ENCODE data around the gene SLC22A17. TPM values are rescaled to one million over a fixed set of nuclear protein-coding genes. Genes with fewer than 3 reads are reported as not detected.

SLC22A17 gene
- total and polyA plus RNA-seq, 10 of the 15 experiments (the other 5 are each of a cell fraction or from before 2014, with no cell fraction given) = not detected

DNA sequence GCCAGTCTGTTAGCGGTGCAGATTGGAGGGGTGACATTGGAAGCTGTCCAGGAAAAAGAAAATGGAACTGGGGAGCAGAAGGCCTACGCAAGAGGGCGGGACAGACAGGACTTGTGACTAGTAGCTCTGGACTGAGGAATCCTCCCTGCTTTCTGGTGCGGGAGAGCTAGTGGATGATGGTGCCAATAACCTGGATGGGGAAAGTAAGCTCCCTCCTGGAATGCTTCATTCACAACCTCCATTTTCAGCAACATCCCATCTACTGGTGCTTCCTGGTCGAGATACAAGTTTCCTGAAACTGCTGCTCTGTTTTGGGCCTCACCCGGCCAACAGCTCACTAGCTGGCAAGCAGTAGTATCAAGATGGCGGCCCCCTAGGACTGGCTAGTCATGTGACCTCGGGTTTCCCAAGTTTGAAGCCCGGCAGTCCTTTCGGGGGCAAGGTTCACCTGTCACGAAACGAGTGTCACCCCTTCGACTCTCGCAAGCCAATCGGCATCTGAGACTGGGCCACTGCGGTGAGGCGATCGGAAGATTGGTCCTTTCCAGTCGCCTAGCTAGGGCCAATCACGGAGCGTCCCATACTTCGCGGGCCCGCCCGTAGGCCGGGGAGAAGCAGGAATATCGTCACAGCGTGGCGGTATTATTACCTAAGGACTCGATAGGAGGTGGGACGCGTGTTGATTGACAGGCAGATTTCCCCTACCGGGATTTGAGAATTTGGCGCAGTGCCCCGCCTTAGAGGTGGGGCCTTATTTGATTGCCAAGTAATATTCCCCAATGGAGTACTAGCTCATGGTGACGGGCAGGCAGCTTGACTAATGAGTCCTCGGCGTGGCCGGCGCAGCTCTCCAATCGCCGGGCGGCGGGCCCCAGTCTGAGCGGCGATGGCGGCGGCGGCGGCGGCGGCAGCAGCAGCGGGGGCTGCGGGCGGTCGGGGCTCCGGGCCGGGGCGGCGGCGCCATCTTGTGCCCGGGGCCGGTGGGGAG lies 31.8 kb downstream of the SLC22A17 start, which contains the start of gene PABPN1 (continued):
- no peak for TF ChIP-seq ETV6 (conservative IDR thresholded peaks at IDR 0.05 in 1 of 2, IDR thresholded peaks at IDR 0.05 in 1 of 2; ENCODE audit: borderline replicate concordance in 1 of 2, low read depth in 1 of 2)
- TF ChIP-seq BACH1 (IDR thresholded peaks at IDR 0.05; ENCODE audit: borderline replicate concordance) = peak; percentile 99
- peak; percentile 84 for TF ChIP-seq POLR2AphosphoS2 (IDR thresholded peaks at IDR 0.05; ENCODE audit: low read depth, low read length)
- no peak for TF ChIP-seq EZH2 (IDR thresholded peaks at IDR 0.05; ENCODE audit: borderline replicate concordance, control insufficient read depth, low read depth, low read length)
- TF ChIP-seq MXI1 (IDR thresholded peaks at IDR 0.05; ENCODE audit: low read depth, low read length) = peak; percentile 87
- TF ChIP-seq, protein P1, sequence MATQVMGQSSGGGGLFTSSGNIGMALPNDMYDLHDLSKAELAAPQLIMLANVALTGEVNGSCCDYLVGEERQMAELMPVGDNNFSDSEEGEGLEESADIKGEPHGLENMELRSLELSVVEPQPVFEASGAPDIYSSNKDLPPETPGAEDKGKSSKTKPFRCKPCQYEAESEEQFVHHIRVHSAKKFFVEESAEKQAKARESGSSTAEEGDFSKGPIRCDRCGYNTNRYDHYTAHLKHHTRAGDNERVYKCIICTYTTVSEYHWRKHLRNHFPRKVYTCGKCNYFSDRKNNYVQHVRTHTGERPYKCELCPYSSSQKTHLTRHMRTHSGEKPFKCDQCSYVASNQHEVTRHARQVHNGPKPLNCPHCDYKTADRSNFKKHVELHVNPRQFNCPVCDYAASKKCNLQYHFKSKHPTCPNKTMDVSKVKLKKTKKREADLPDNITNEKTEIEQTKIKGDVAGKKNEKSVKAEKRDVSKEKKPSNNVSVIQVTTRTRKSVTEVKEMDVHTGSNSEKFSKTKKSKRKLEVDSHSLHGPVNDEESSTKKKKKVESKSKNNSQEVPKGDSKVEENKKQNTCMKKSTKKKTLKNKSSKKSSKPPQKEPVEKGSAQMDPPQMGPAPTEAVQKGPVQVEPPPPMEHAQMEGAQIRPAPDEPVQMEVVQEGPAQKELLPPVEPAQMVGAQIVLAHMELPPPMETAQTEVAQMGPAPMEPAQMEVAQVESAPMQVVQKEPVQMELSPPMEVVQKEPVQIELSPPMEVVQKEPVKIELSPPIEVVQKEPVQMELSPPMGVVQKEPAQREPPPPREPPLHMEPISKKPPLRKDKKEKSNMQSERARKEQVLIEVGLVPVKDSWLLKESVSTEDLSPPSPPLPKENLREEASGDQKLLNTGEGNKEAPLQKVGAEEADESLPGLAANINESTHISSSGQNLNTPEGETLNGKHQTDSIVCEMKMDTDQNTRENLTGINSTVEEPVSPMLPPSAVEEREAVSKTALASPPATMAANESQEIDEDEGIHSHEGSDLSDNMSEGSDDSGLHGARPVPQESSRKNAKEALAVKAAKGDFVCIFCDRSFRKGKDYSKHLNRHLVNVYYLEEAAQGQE (IDR thresholded peaks at IDR 0.05; ENCODE audit: low read depth, low read length) = no peak
- TF ChIP-seq, protein P2, sequence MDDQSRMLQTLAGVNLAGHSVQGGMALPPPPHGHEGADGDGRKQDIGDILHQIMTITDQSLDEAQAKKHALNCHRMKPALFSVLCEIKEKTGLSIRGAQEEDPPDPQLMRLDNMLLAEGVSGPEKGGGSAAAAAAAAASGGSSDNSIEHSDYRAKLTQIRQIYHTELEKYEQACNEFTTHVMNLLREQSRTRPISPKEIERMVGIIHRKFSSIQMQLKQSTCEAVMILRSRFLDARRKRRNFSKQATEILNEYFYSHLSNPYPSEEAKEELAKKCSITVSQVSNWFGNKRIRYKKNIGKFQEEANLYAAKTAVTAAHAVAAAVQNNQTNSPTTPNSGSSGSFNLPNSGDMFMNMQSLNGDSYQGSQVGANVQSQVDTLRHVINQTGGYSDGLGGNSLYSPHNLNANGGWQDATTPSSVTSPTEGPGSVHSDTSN (IDR thresholded peaks at IDR 0.05; ENCODE audit: insufficient replicate concordance, low read depth, low read length) = peak; percentile 99
- peak; percentile 27; the same call in 1 of the 2 replicates for TF ChIP-seq IRF4 (IDR thresholded peaks at IDR 0.05; ENCODE audit: low read depth, low read length)
- no peak for TF ChIP-seq BRCA1 (IDR thresholded peaks at IDR 0.05; ENCODE audit: low read depth, low read length)
- no peak for TF ChIP-seq MEF2A (IDR thresholded peaks at IDR 0.05; ENCODE audit: insufficient read depth, low read depth, low read length)
- no peak for TF ChIP-seq TCF3 (IDR thresholded peaks at IDR 0.05; ENCODE audit: borderline replicate concordance, insufficient read depth, low read depth, low read length)
- TF ChIP-seq BCL11A (IDR thresholded peaks at IDR 0.05; ENCODE audit: low read depth, low read length) = no peak
- TF ChIP-seq ZNF622 (IDR thresholded peaks at IDR 0.05) = no peak
- peak; percentile 91 for TF ChIP-seq NR2C1 (IDR thresholded peaks at IDR 0.05)
- TF ChIP-seq, protein P3, sequence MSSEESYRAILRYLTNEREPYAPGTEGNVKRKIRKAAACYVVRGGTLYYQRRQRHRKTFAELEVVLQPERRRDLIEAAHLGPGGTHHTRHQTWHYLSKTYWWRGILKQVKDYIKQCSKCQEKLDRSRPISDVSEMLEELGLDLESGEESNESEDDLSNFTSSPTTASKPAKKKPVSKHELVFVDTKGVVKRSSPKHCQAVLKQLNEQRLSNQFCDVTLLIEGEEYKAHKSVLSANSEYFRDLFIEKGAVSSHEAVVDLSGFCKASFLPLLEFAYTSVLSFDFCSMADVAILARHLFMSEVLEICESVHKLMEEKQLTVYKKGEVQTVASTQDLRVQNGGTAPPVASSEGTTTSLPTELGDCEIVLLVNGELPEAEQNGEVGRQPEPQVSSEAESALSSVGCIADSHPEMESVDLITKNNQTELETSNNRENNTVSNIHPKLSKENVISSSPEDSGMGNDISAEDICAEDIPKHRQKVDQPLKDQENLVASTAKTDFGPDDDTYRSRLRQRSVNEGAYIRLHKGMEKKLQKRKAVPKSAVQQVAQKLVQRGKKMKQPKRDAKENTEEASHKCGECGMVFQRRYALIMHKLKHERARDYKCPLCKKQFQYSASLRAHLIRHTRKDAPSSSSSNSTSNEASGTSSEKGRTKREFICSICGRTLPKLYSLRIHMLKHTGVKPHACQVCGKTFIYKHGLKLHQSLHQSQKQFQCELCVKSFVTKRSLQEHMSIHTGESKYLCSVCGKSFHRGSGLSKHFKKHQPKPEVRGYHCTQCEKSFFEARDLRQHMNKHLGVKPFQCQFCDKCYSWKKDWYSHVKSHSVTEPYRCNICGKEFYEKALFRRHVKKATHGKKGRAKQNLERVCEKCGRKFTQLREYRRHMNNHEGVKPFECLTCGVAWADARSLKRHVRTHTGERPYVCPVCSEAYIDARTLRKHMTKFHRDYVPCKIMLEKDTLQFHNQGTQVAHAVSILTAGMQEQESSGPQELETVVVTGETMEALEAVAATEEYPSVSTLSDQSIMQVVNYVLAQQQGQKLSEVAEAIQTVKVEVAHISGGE (CRISPR knock-in tag; IDR thresholded peaks at IDR 0.05) = no peak
- TF ChIP-seq MTA2 (IDR thresholded peaks at IDR 0.05; ENCODE audit: low read depth) = 0 out of 2 replicates have a peak, but pooled peaks have one; percentile 43
- TF ChIP-seq POU2F2 (IDR thresholded peaks at IDR 0.05; ENCODE audit: borderline replicate concordance, low read depth, low read length) = peak; percentile 57; the same call in 2 of the 3 replicates
- TF ChIP-seq TBL1XR1 (IDR thresholded peaks at IDR 0.05; ENCODE audit: low read depth, low read length) = no peak; the same call in 1 of the 2 replicates
- TF ChIP-seq SRF (IDR thresholded peaks at IDR 0.05; ENCODE audit: low read depth in 2 of 2, low read length in 2 of 2) = peak; percentile 57 to 80
- no peak for TF ChIP-seq KDM1A (IDR thresholded peaks at IDR 0.05; ENCODE audit: borderline replicate concordance)
- no peak for TF ChIP-seq FOXM1 (IDR thresholded peaks at IDR 0.05; ENCODE audit: low read depth, low read length)
